Measurements from ENCODE around the gene MAPK8. TPM values are rescaled to one million over a fixed set of nuclear protein-coding genes. Genes with fewer than 3 reads are reported as not detected.

The MAPK8 gene
- total and polyA plus RNA-seq, 10 donors = 5.2 to 61.4 (median 37.4) TPM

- Histone ChIP-seq H3K9me3 (no peaks in the 10 kb centered on the region), H3K36me3 (no peaks in the 10 kb centered on the region), H3K27me3 (replicated peaks in 1 of 7) (no peaks in the 10 kb centered on the region), H3K4me1 (peaks cover 4 to 33% (median 21%) of the 10 kb centered on the region in 6 donors), H3K27ac (no peak overlapping the region), H3K4me3 (no peak overlapping the region)
- intact Hi-C loops (cut with DNase I; ENCODE audit: low total_unique reads) = loop anchor here (10.0 kb wide), 1 partner anchor 139 kb away; no protein-coding TSS in a partner anchor
- TF ChIP-seq POLR2A (IDR thresholded peaks at IDR 0.05) = no peak
- TF ChIP-seq POLR2AphosphoS5 (IDR thresholded peaks at IDR 0.05) = no peak
- TF ChIP-seq CTCF (IDR thresholded peaks at IDR 0.05 in 8 of 11, conservative IDR thresholded peaks at IDR 0.05 in 3 of 11) = no peak
- no peak for DNase-seq
Observed at GRCh38 chr10:48366261-48366660, 59.8 kb downstream of the MAPK8 start.

- Histone ChIP-seq H3K27me3 (replicated peaks in 1 of 7) (no peaks in the 10 kb centered on the region), H3K4me3 (no peak overlapping the region), H3K4me1 (peaks cover 0 to 18% (median 12%) of the 10 kb centered on the region in 6 donors), H3K9me3 (no peaks in the 10 kb centered on the region), H3K36me3 (no peaks in the 10 kb centered on the region), H3K27ac (no peak overlapping the region)
- intact Hi-C loops (cut with DNase I; ENCODE audit: low total_unique reads) = loop anchor here (10.0 kb wide), 1 partner anchor 135 kb away; no protein-coding TSS in a partner anchor
- no peak for TF ChIP-seq POLR2AphosphoS5 (IDR thresholded peaks at IDR 0.05)
- no peak for TF ChIP-seq CTCF (IDR thresholded peaks at IDR 0.05 in 8 of 11, conservative IDR thresholded peaks at IDR 0.05 in 3 of 11)
- no peak for TF ChIP-seq POLR2A (IDR thresholded peaks at IDR 0.05)
- no peak for DNase-seq
Observed at GRCh38 chr10:48369501-48369900, 63.0 kb downstream of the MAPK8 start.

- Histone ChIP-seq H3K27me3 (replicated peaks in 1 of 7) (no peaks in the 10 kb centered on the region), H3K27ac (no peak overlapping the region), H3K36me3 (no peaks in the 10 kb centered on the region), H3K9me3 (peaks cover 7 to 48% (median 40%) of the 10 kb centered on the region in 8 donors), H3K4me3 (no peak overlapping the region), H3K4me1 (no peaks in the 10 kb centered on the region)
- DNase-seq = no peak
- intact Hi-C loops (cut with DNase I; ENCODE audit: low total_unique reads) = no loop called here
- WGBS, 5 donors = 93 to 100% (median 97%) methylated on average over 2 of the region's 2 CpGs
- no peak for TF ChIP-seq CTCF (IDR thresholded peaks at IDR 0.05 in 8 of 11, conservative IDR thresholded peaks at IDR 0.05 in 3 of 11)
- no peak for TF ChIP-seq POLR2AphosphoS5 (IDR thresholded peaks at IDR 0.05)
- TF ChIP-seq POLR2A (IDR thresholded peaks at IDR 0.05) = no peak
Observed at GRCh38 chr10:48377751-48378530, 71.5 kb downstream of the MAPK8 start.

- Histone ChIP-seq H3K4me3 (no peak overlapping the region), H3K9me3 (peaks cover 7 to 48% (median 40%) of the 10 kb centered on the region in 8 donors), H3K27ac (no peak overlapping the region), H3K4me1 (no peaks in the 10 kb centered on the region), H3K36me3 (no peaks in the 10 kb centered on the region), H3K27me3 (replicated peaks in 1 of 7) (no peaks in the 10 kb centered on the region)
- WGBS, 5 donors = 79 to 98% (median 95%) methylated on average over 3 of the region's 3 CpGs
- intact Hi-C loops (cut with DNase I; ENCODE audit: low total_unique reads) = no loop called here
- TF ChIP-seq POLR2AphosphoS5 (IDR thresholded peaks at IDR 0.05) (no peak), CTCF (IDR thresholded peaks at IDR 0.05 in 8 of 11, conservative IDR thresholded peaks at IDR 0.05 in 3 of 11) (no peak), POLR2A (IDR thresholded peaks at IDR 0.05) (no peak)
- no peak for DNase-seq
Observed at GRCh38 chr10:48378675-48379074, 72.2 kb downstream of the MAPK8 start.
